COLO829 (cell line): Measurements from ENCODE around the gene FFAR4.
"Not testable (repeated sequence)": the region's sequence is repeated elsewhere in the genome, so short reads cannot be mapped to it uniquely, and the experiment has no call there.

Source experiments
- DNase-seq: peaks from one replicate; pipeline ENCODE4 v3.0.0; 2012; ENCODE audit warnings: low spot score

The FFAR4 gene

GRCh38 chr10:93566435-93567276 lies at the start of gene FFAR4:
TSS of gene FFAR4 (plus strand) at chr10:93566665. CDS start at chr10:93566721, 56 bp downstream.
- DNase-seq = no peak

GRCh38 chr10:93518531-93518930 lies 47.9 kb upstream of the FFAR4 start:
- DNase-seq = no peak

- DNase-seq = no peak
Observed at GRCh38 chr10:93535293-93535692, 31.2 kb upstream of the FFAR4 start.

GRCh38 chr10:93540871-93541270 lies 25.6 kb upstream of the FFAR4 start:
- DNase-seq = not testable (repeated sequence)

- DNase-seq = no peak
Observed at GRCh38 chr10:93541402-93542357, 24.8 kb upstream of the FFAR4 start.

- DNase-seq = no peak
Observed at GRCh38 chr10:93542358-93542791, 24.1 kb upstream of the FFAR4 start.

- DNase-seq = not testable (repeated sequence)
Observed at GRCh38 chr10:93546995-93547394, 19.5 kb upstream of the FFAR4 start.

GRCh38 chr10:93547522-93547921 lies 18.9 kb upstream of the FFAR4 start:
- no peak for DNase-seq

GRCh38 chr10:93548376-93549071 lies 17.9 kb upstream of the FFAR4 start:
- no peak for DNase-seq

GRCh38 chr10:93550606-93551005 lies 15.9 kb upstream of the FFAR4 start:
- DNase-seq = no peak

GRCh38 chr10:93552780-93553179 lies 13.7 kb upstream of the FFAR4 start:
- DNase-seq = no peak

GRCh38 chr10:93553482-93554315 lies 12.8 kb upstream of the FFAR4 start:
- DNase-seq = no peak

- DNase-seq = no peak
Observed at GRCh38 chr10:93554316-93554663, 12.2 kb upstream of the FFAR4 start.

GRCh38 chr10:93554760-93555432 lies 11.6 kb upstream of the FFAR4 start:
- DNase-seq = peak; percentile 42

- no peak for DNase-seq
Observed at GRCh38 chr10:93559490-93559889, 7.0 kb upstream of the FFAR4 start.

GRCh38 chr10:93560541-93560940 lies 5.9 kb upstream of the FFAR4 start:
- no peak for DNase-seq

GRCh38 chr10:93565446-93565845 lies 1.0 kb upstream of the FFAR4 start:
- no peak for DNase-seq

GRCh38 chr10:93567277-93568104 lies 1.0 kb downstream of the FFAR4 start:
- no peak for DNase-seq

- no peak for DNase-seq
Observed at GRCh38 chr10:93568105-93568390, 1.6 kb downstream of the FFAR4 start.

GRCh38 chr10:93570383-93570782 lies 3.9 kb downstream of the FFAR4 start:
- no peak for DNase-seq
